Tibial nerve (tissue), 4 donors: ENCODE results near the gene WAPL. TPM values are rescaled to one million over a fixed set of nuclear protein-coding genes. Genes with fewer than 3 reads are reported as not detected.

Source experiments
- DNase-seq, 2 donors: peaks; one replicate each; pipeline ENCODE4 v3.0.0-alpha.2; 2019; ENCODE audit warnings: low spot score in 2 of 2
- H3K27ac ChIP-seq, 4 donors: fragments of 200-600 bp; sonication (generic) in 3 of 4; one replicate each; pipeline ENCODE4 v1.5.1; 2017 to 2019; ENCODE audit warnings: mild to moderate bottlenecking in 1 of 4
- H3K27me3 ChIP-seq, 2 donors: fragments of 200-600 bp; sonication (generic) in 1 of 2; one replicate each; pipeline versions ENCODE4 v1.5.1 to v1.6.0; 2017 to 2019
- H3K36me3 ChIP-seq, 3 donors: fragments of 200-600 bp; sonication (generic); one replicate each; pipeline ENCODE4 v1.5.1; 2018 to 2019
- H3K4me1 ChIP-seq, 4 donors: fragments of 200-600 bp; sonication (generic) in 3 of 4; one replicate each; pipeline ENCODE4 v1.5.1; 2017 to 2019
- H3K4me3 ChIP-seq, 4 donors: fragments of 200-600 bp; sonication (generic) in 3 of 4; one replicate each; pipeline ENCODE4 v1.5.1; 2017 to 2019; ENCODE audit warnings: mild to moderate bottlenecking in 1 of 4, moderate library complexity in 1 of 4
- H3K9me3 ChIP-seq, 4 donors: fragments of 200-600 bp; sonication (generic) in 3 of 4; one replicate each; pipeline ENCODE4 v1.5.1; 2017 to 2019
- CTCF ChIP-seq, 5 experiments: fragments of 200-600 bp in 3 of 5; fragments of 450-650 bp in 2 of 5; sonication (generic) in 3 of 5; IDR thresholded peaks; one replicate each; pipeline ENCODE4 v1.5.1; 2016 to 2019; ENCODE audit warnings: antibody characterized with exemption in 5 of 5, mild to moderate bottlenecking in 3 of 5, moderate library complexity in 2 of 5
- EP300 ChIP-seq, 2 donors: sonication (generic); formaldehyde crosslinking; IDR thresholded peaks; one replicate each; pipeline ENCODE4 v1.6.1; 2017; ENCODE audit warnings: antibody characterized with exemption in 2 of 2, mild to moderate bottlenecking in 1 of 2
- POLR2A ChIP-seq, 2 donors: fragments of 450-650 bp; IDR thresholded peaks; one replicate each; pipeline ENCODE4 v1.6.1; 2017; ENCODE audit warnings: antibody characterized with exemption in 2 of 2, mild to moderate bottlenecking in 2 of 2, moderate library complexity in 2 of 2
- WGBS, 2 donors: methylation state at CpG; one replicate each; pipeline ENCODE4 v1.1.5; 2018; 5-methylcytosine and 5-hydroxymethylcytosine counted together
- total RNA-seq, 4 donors: library from RNA; depleted of rRNA; stranded (reverse); fragments of >200 nt; gene quantifications; one replicate each; pipeline ENCODE4 v1.1.0, GENCODE V29; 2016

WAPL gene
- total RNA-seq, 4 donors from 2014 or later, result 26.7 to 50.4 (median 42.0) TPM

GRCh38 chr10:86506062-86506461 lies 15.5 kb downstream of the WAPL start:
- no peak for TF ChIP-seq POLR2A (IDR thresholded peaks at IDR 0.05)
- no peak for TF ChIP-seq CTCF (IDR thresholded peaks at IDR 0.05)
- no peak for TF ChIP-seq EP300 (IDR thresholded peaks at IDR 0.05)
- Histone ChIP-seq H3K4me3 (no peak overlapping the region), H3K9me3 (no peaks in the 10 kb centered on the region), H3K4me1 (peaks cover 0 to 23% (median under 1%) of the 10 kb centered on the region in 4 donors), H3K27ac (no peak overlapping the region), H3K36me3 (peaks cover 0 to 24% (median 0%) of the 10 kb centered on the region in 3 donors), H3K27me3 (no peaks in the 10 kb centered on the region)
- DNase-seq, result no peak
- WGBS, 2 donors, result 80 to 82% methylated on average over 2 of the region's 2 CpGs

GRCh38 chr10:86504510-86504909 lies 17.1 kb downstream of the WAPL start:
- no peak for DNase-seq
- WGBS, 2 donors, result 94 to 95% methylated on average over 10 of the region's 10 CpGs
- Histone ChIP-seq H3K36me3 (peaks cover 0 to 35% (median 5%) of the 10 kb centered on the region in 3 donors), H3K27ac (no peak overlapping the region), H3K27me3 (no peaks in the 10 kb centered on the region), H3K4me1 (peaks cover 0 to 23% (median 2%) of the 10 kb centered on the region in 4 donors), H3K9me3 (no peaks in the 10 kb centered on the region), H3K4me3 (no peak overlapping the region)
- TF ChIP-seq POLR2A (IDR thresholded peaks at IDR 0.05), result no peak

- H3K27ac ChIP-seq, result no peak overlapping the region
- peaks cover 0 to 52% (median 5%) of the 10 kb centered on the region in 3 donors for H3K36me3 ChIP-seq
- no peaks in the 10 kb centered on the region for H3K9me3 ChIP-seq
- H3K4me1 ChIP-seq, result peaks cover 0 to 32% (median 4%) of the 10 kb centered on the region in 4 donors
- TF ChIP-seq POLR2A (IDR thresholded peaks at IDR 0.05) (no peak), EP300 (IDR thresholded peaks at IDR 0.05) (no peak), CTCF (IDR thresholded peaks at IDR 0.05) (no peak)
- H3K4me3 ChIP-seq, result no peak overlapping the region
- no peaks in the 10 kb centered on the region for H3K27me3 ChIP-seq
- no peak for DNase-seq
Measured at GRCh38 chr10:86500846-86501245, 20.7 kb downstream of the WAPL start.

GRCh38 chr10:86498598-86498997 lies 23.0 kb downstream of the WAPL start:
- H3K36me3 ChIP-seq, result peaks cover 0 to 59% (median 5%) of the 10 kb centered on the region in 3 donors
- H3K27me3 ChIP-seq, result no peaks in the 10 kb centered on the region
- H3K9me3 ChIP-seq, result no peaks in the 10 kb centered on the region
- H3K4me3 ChIP-seq, result no peak overlapping the region
- H3K4me1 ChIP-seq, result peaks cover 0 to 32% (median 4%) of the 10 kb centered on the region in 4 donors
- 70 to 81% methylated on average over 1 of the region's 1 CpG for WGBS, 2 donors
- TF ChIP-seq CTCF (IDR thresholded peaks at IDR 0.05) (no peak), POLR2A (IDR thresholded peaks at IDR 0.05) (no peak), EP300 (IDR thresholded peaks at IDR 0.05) (no peak)
- no peak for DNase-seq
- H3K27ac ChIP-seq, result no peak overlapping the region

- no peak for DNase-seq
- no peak overlapping the region for H3K4me3 ChIP-seq
- H3K9me3 ChIP-seq, result no peaks in the 10 kb centered on the region
- WGBS, 2 donors, result 58 to 72% methylated on average over 3 of the region's 3 CpGs
- peaks cover 0 to 53% (median 5%) of the 10 kb centered on the region in 3 donors for H3K36me3 ChIP-seq
- H3K4me1 ChIP-seq, result peaks cover 0 to 32% (median 4%) of the 10 kb centered on the region in 4 donors
- no peak for TF ChIP-seq EP300 (IDR thresholded peaks at IDR 0.05)
- TF ChIP-seq CTCF (IDR thresholded peaks at IDR 0.05), result no peak
- no peak for TF ChIP-seq POLR2A (IDR thresholded peaks at IDR 0.05)
- no peaks in the 10 kb centered on the region for H3K27me3 ChIP-seq
- no peak overlapping the region for H3K27ac ChIP-seq
Measured at GRCh38 chr10:86497621-86498020, 24.0 kb downstream of the WAPL start.
